GM18520 (cell line): Measurements from ENCODE around the gene ICA1.
"Not testable (repeated sequence)": the region's sequence is repeated elsewhere in the genome, so short reads cannot be mapped to it uniquely, and the experiment has no call there.

ENCODE experiments used
- ATAC-seq: cut with Tn5 transposase; IDR thresholded peaks from one replicate; pipeline ENCODE4 v1.9.1; 2021; ENCODE audit not compliant: unreplicated experiment

Gene ICA1

DNA sequence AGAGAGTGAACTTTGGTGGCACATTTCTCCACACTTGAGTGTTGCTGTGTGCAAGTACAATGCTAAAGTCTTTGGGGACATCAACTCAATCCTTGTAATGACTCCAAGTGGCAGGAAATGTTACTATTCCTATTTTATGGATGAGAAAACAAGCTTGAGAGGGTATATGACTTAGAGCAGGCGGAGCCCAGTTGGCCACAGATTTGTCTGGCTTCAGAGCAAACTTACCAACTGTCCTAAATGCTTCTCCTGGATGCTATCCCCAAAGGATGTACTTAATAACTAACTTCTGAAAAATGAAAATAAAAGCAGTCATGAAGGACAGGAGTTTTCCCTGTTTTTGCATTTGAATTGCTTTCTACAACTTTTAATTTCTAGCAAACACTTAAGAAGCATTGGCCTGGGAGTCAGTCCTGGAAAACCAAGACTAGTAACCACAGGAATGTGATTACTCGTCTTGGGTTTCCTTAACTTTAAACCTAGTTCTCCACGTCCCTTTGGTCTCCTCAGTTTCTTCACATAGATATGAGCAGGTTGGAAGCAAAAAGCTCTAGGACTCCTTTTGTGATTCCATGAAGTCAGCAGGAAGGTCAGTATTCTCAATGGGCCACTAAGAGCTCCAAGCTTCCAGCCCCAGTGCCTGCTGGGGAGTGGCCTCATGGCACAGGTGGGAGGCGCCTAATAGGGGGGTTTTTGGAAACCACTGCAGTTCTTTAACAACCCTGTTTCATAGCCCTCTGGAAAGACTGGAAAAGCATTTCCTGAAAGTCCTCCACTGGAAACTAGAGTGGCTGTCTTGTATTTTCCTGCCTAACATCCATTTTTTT lies 152.6 kb downstream of the ICA1 start:
- ATAC-seq, result no peak

DNA sequence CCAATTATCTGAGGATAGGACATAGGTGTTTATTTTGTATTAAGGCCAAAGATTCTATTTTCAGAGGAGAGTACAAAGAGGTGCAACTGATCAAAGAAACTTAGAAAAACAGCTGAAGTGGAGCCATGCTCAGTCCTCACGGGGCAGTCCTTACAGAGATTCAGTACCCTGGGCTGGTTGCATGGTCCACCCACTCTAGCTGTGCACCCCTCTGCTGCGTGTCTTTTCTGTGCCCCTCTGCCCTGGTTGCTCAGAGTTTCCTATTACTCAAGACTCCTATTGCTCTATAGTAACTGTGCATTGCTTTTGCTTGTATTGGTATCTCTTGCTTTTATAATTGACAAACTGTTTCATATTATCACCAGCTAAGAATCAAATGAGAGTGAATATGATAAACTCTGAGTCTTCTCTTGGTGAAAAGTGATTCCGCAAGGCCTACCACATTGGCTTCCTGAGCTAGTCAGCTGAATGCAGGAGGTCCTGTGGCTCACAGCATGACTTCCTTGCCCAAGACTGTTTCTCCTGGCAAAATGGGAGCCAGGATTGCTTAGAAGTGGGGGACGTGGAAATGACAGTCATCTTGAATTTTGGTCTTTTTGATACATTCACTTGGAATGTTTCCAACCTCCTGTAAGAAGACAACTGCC lies 156.4 kb downstream of the ICA1 start:
- no peak for ATAC-seq

DNA sequence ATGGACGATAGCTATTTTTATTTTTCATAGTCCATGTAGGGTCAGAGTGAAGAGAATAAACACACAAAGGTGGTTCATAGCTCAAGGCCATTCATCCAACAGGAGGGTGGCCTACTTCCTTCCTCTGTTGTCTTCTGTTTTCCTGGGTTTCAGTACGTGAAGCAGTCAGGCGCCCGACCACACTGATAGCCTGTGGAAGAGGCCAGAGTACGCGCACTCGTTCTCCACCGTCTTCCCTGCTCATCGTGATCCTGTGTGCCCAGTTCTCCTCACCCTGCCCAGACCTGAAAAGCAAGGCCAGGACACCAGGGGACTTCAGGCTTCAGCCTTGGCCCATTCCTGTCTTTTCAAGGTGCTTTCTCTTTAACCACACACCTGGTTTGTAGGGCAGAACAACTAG lies 158.7 kb downstream of the ICA1 start:
- no peak for ATAC-seq

DNA sequence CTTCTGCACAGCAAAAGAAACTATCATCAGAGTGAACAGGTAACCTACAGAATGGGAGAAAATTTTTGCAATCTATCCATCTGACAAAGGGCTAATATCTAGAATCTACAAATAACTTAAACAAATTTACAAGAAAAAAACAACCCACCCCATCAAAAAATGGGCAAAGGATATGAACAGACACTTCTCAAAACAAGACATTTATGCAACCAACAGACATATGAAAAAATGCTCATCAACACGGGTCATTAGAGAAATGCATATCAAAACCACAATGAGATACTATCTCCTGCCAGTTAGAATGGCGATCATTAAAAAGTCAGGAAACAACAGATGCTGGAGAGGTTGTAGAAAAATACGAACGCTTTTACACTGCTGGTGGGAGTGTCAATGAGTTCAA lies 160.7 kb downstream of the ICA1 start:
- not testable (repeated sequence) for ATAC-seq

DNA sequence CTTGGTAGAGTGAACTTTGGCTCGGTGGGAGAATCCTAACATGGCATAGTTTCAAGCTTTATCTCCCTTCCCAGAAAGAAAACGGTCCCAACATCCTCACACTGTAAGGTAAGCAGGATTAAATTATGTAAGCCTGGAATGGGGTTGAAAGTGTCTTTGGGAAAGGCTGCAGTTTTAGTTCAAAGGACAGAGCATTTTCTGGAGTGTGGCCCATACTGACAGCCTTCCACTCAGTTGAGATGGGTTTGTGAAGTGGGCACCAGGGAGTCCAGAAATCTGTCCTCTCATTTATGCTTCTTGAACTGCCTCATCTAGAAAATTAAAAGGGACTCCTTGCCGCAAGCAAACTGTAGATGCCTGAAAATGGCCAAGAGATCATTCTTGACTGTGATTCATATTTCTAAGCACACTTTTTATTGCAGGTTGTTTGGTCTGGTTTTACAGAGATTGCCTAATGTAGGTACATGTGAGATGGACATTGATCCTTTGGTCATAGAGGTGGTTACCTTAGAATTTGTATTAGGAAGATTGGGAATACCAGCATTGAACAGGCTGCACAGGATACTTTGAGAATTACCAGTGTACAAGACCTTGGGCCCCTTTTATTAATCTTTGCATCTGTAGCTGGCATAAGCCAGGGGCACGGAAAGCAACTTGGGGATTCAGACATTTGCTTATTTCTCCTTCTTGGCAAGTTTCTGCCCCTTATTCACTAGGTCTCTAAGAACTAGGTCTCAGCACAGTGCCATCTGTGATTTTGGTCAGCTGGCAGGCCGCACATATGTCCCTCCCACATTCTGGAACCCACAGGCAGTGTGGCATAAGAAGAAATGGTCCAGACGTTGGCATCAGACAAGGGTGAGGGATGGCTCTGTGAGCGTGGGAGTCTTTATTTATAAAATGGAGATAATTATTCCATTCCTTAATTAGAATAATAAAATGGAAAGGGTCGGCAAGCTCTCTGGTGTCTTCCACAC lies 167.5 kb downstream of the ICA1 start:
- ATAC-seq, result no peak

DNA sequence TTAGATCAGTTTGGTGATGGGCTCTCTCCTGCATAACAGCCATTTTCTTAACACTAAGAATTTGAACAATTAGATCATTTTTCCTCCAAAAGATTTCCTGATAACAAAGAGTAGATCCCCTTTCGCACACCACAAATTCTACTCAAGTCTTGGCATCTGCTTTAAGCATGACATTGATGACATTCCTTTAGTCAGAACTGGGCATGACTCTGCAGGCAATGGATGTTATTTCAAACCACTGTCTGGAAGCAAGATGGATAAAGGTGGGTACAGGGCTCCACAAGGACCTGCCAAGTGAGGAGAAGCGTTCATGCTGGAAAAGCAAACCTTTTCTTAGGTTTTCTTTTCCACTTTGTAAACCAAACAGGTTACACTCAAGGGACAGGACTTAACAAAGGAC lies 169.8 kb downstream of the ICA1 start:
- no peak for ATAC-seq

DNA sequence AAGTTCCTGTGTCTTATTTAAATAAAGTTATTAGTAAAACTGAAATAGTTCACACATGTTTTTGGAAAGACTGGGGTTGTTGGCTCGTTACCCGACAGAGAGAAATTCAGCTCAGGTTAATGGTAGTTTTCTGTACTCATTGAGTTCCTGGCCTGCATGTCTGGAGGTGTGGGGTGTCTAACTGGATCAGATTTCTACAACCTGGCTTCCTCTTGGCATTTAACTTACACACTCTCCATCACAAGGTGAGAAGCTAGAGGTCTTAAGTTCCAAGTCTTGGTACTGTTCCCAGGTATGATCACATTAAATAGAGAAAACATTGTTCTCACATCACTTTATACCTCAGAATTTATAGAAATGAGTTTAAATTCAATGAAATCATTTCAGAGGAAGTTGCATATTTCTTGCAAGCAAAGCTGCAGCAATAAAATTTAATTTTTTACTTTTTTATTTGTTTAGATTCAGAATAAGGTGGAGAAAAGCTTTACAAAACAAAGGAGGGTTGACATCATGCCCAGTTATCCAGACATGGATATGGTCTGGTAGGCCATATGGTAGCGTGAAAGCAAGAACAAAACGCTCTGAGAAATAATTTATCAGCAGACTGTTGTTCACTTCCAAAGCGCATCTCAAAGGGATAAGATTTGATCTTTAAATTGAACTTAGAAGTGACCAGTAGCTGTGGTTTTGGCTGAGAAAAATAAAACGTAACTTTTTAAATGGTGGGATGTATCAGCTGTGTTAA lies 172.8 kb downstream of the ICA1 start:
- no peak for ATAC-seq

DNA sequence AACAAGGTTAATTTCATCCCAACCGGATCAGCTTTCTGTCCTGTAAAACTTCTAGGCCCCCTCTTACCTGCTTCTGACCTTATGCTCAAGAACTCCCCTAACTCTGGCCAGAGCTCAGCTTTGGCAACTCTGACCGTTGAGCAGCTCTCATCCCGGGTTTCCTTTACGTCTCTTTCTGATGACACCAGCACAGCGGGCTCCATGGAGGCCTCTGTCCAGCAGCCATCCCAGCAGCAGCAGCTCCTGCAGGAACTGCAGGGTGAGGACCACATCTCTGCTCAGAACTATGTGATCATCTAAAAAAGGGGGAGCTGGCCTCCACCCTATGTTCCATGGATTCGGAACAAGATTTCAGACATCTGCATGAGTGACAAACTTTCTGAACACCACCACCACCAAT lies 175.7 kb downstream of the ICA1 start:
- no peak for ATAC-seq

DNA sequence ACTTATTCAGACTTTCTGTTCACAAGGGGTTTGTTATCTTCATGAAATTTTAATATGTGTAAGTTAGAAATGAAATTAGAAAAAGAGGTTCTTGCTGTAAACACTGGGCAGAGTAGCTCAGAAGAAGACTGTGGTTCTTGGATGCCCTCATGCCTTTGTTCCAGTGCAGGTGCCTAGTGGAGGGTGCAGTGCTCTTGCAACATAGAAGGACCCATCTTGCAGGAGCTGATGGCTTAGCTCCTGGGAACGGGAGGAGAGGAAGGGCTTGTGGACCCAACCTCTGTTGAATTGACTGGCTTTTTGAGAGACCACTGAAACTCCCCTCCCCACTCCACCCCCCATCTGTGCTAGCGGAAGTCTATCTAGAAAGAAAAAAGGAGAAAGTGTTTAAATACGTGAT lies 176.5 kb downstream of the ICA1 start:
- ATAC-seq, result no peak

DNA sequence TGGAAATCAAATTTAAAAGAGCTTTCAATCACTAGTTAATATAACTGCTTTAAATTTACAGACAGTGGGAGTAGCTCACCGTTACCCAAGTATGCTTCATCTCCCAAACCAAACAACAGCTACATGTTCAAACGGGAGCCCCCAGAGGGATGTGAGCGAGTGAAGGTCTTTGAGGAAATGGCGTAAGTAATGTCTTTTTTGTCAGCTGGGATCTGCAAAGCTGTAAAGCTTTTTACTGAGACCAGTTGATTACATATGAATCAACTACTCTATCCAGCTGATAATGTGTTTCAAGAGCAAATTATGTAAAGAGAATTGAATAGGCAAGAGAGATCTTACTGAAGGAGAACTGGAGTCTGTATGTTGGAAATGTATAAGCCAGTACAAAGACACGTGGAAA lies 177.1 kb downstream of the ICA1 start:
- no peak for ATAC-seq

DNA sequence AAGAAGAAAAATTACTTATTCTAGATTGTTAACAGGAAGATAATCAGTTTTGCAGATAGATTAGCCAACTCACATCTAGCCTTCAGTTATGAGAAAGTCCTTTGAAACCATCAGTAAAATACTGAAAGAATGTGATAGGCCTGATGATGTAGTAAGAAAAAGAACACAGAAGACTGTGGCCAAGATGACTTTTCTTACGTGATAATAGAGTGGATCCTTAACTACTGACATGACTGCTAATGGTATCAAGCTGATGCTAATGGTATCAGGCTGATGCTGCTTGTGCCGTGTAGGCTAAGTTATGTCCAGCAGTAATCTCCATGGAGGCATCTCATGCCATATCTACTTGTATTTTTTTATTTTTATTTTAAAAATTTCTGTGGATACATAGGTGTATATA lies 179.2 kb downstream of the ICA1 start:
- ATAC-seq, result no peak

DNA sequence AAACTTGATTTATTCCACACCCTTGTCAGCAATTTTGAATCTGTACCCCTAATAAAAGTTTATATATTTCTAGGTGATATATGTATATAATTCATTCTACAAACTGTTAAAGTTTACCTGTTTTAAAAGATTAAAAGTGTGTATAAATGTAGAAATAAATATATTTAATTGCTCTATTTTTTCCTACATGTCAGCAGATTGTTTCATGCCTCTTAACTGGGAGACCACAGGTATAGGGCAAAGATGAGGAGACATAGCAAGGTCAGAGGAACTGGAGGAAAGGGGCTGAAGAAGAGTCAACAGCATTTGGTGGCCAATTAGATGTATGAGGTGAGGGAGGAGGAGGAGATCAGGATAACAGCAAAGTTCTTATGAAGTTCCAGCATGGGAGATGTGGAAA lies 183.5 kb downstream of the ICA1 start:
- no peak for ATAC-seq

DNA sequence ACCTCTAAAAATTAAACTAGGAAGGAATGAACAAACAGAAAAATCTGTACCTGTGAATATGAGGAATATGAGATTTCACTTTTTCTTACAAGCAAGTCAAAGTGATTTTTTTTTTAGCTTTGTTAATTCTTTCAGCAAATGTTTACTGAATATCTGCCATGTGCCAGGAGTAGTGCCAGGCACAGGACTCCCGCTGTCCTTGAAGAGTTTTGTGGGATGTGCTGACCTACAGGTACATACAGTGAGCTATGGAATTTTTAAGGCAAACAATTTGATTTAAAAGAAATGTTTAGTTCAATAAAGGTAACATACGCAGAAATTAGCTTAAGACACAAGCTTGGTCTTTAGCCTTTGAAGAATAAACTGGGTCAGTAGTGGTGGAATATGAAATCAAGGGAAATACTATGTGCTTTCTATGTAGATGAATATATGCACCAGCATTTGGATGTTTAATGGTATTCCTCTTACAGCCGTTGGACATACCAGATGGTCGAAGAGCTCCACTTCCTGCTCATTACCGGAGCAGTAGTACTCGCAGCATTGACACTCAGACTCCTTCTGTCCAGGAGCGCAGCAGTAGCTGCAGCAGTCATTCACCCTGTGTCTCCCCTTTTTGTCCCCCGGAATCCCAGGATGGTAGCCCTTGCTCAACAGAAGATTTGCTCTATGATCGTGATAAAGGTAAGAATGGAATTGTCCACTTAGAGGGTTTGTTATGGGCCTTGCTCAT lies 191.4 kb downstream of the ICA1 start:
- no peak for ATAC-seq

DNA sequence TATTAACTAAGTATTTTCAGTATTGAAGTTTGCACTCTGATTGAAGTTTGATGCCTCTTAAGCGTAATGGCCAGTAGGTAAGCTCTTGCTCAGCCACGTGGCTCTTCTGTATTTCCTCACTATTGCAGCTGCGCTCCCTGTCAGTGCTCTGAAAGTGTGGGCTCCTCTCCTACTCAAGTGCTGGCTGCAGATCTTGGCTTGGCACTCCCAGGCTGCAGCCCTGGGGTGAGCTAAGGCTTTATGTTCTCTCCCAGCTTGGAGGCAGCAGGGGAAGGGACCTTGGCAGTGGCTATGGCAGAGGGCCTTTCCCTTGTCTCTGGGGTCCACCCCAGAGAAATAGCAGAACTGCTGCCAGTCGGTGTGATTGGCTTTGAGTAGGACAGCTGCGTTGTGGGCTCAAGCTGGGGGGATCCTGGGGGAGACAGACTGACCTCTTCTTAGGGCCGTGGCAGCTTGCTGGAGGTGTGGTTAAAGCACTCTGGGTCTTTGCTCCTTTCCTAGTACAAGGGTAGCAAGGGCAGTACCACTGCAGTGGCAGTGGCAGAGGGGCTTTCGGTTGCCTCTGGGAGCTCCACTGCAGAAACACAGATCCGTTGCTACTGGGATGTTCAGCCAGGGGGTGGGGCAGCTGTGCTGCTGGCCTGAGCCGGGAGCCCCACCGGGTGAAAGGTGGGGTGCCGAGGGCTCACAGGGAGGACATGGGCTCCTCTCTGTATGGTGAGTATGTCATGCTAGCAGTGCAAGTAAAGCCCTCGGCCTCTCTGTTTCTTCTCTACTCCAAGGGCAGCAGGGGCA lies 192.9 kb downstream of the ICA1 start:
- no peak for ATAC-seq

DNA sequence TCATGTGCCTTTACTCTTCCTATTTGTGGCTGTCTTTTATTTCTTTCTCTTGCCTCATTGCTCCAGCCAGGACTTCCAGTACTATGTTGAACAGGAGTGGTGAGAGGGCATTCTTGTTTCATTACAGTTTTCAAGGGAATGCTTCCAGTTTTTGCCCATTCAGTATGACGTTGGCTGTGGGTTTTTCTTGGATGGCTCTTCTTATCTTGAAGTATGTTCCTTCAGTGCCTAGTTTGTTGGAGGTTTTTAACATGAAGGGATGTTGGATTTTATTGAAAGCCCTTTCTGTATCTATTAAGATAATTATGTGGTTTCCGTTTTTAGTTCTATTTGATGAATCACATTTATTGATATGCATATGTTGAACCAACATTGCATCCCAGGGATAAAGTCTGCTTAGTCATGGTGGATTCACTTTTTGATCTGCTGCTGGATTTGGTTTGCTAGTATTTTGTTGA lies 196.6 kb downstream of the ICA1 start:
- ATAC-seq, result no peak

DNA sequence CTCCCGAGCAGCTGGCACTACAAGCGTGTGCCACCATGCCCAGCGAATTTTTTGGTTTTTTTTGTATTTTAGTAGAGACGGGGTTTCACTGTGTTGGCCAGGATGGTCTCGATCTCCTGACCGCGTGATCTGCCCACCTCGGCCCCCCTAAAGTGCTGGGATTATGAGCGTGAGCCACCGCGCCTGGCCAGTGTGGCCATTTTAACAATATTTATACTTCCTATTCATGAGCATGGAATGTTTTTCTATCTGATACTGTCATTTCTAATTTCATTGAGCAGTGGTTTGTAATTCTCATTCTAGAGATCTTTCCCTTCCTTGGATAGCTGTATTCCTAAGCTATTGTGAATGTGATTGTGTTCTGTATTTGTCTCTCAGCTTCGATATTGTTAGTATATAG lies 197.1 kb downstream of the ICA1 start:
- ATAC-seq, result no peak

DNA sequence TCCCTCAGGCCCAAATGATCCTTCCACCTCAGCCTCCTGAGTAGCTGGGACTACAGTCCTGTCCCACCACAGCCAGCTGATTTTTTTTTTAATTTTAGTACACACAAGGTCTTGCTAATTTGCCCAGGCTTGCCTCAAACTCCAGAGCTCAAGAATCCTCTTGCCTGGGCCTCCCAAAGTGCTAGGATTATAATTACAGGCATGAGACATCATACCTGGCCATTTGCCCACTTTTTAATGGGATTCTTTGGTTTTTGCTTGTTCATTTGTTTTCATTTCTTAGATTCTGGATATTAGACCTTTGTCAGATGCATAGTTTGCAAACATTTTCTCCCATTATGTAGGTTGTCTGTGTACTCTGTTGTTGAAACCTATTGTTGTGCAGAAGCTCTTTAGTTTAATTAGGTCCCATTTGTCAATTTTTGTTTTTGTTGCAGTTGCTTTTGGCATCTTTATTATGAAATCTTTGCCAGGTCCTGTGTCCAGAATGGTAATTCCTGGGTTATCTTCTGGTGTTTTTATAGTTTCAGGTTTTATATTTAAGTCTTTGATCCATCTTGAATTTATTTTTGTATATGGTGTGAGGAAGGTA lies 198.2 kb downstream of the ICA1 start:
- ATAC-seq, result no peak

DNA sequence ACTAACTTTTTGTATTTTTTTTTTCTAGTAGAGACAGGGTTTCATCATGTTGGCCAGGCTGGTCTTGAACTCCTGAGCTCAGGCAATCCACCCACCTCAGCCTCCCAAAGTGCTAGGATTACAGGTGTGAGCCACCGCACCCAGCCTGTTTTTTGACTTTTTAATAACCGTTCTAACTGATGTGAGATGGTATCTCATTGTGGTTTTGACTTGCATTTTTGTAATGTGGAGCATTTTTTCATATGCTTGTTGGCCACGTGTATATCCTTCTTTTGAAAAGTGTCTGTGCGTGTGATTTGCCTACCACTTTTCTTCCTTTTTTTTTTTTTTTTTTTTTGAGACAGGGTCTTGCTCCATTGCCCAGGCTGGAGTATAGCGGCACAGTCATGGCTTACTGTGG lies 198.7 kb downstream of the ICA1 start:
- ATAC-seq, result not testable (repeated sequence)
